ENCODE measurements around the gene GPR158.
"Not testable (repeated sequence)": the region's sequence is repeated elsewhere in the genome, so short reads cannot be mapped to it uniquely, and the experiment has no call there.

The GPR158 gene

GRCh38 chr10:25317596-25318211 is 142.9 kb downstream of the GPR158 start:
- not testable (repeated sequence) for DNase-seq

GRCh38 chr10:25327273-25327672 is 152.5 kb downstream of the GPR158 start:
- no peak for DNase-seq

GRCh38 chr10:25328361-25328760 is 153.6 kb downstream of the GPR158 start:
- DNase-seq, result no peak

GRCh38 chr10:25329587-25329986 is 154.8 kb downstream of the GPR158 start:
- not testable (repeated sequence) for DNase-seq

- no peak for DNase-seq
These were observed 159.6 kb downstream of the GPR158 start for GRCh38 chr10:25334445-25334844.

GRCh38 chr10:25336330-25336729 is 161.5 kb downstream of the GPR158 start:
- DNase-seq, result no peak

- DNase-seq, result no peak
These were observed 163.5 kb downstream of the GPR158 start for GRCh38 chr10:25338271-25338670.

GRCh38 chr10:25339966-25340365 is 165.2 kb downstream of the GPR158 start:
- no peak for DNase-seq

- DNase-seq, result no peak
These were observed 174.7 kb downstream of the GPR158 start for GRCh38 chr10:25349520-25349919.

- no peak for DNase-seq
These were observed 181.8 kb downstream of the GPR158 start for GRCh38 chr10:25356609-25357008.

- no peak for DNase-seq
These were observed 182.5 kb downstream of the GPR158 start for GRCh38 chr10:25357269-25357668.

- no peak for DNase-seq
These were observed 207.4 kb downstream of the GPR158 start for GRCh38 chr10:25382029-25382810.

- not testable (repeated sequence) for DNase-seq
These were observed 208.1 kb downstream of the GPR158 start for GRCh38 chr10:25382901-25383300.

- DNase-seq, result no peak
These were observed 208.9 kb downstream of the GPR158 start for GRCh38 chr10:25383686-25384085.

- no peak for DNase-seq
These were observed 209.8 kb downstream of the GPR158 start for GRCh38 chr10:25384618-25385017.

GRCh38 chr10:25388188-25388861 is 213.5 kb downstream of the GPR158 start:
- DNase-seq, result no peak

GRCh38 chr10:25388862-25389206 is 214.0 kb downstream of the GPR158 start:
- DNase-seq, result no peak

GRCh38 chr10:25390733-25391132 is 215.9 kb downstream of the GPR158 start:
- no peak for DNase-seq

- no peak for DNase-seq
These were observed 217.3 kb downstream of the GPR158 start for GRCh38 chr10:25392132-25392531.

- no peak for DNase-seq
These were observed 218.8 kb downstream of the GPR158 start for GRCh38 chr10:25393621-25394020.

- DNase-seq, result no peak
These were observed 223.9 kb downstream of the GPR158 start for GRCh38 chr10:25398680-25399079.

GRCh38 chr10:25405871-25406270 is 231.1 kb downstream of the GPR158 start:
- DNase-seq, result no peak

- no peak for DNase-seq
These were observed 242.8 kb downstream of the GPR158 start for GRCh38 chr10:25417611-25418010.

GRCh38 chr10:25425776-25426175 is 251.0 kb downstream of the GPR158 start:
- DNase-seq, result no peak
